Jurkat, Clone E6-1 (cell line): Measurements from ENCODE around the gene TMEM33. TPM values are rescaled to one million over a fixed set of nuclear protein-coding genes. Genes with fewer than 3 reads are reported as not detected.
"Not testable (repeated sequence)": the region's sequence is repeated elsewhere in the genome, so short reads cannot be mapped to it uniquely, and the experiment has no call there.

Experiments
- DNase-seq: peaks from one replicate; pipeline ENCODE4 v3.0.0-alpha.2; 2011; ENCODE audit warnings: low read depth, low spot score
- H3K4me3 ChIP-seq: 2 replicates; pipeline ENCODE4 v1.5.1; 2011; ENCODE audit warnings: mild to moderate bottlenecking, low read length, control low read depth, moderate library complexity
- polyA plus RNA-seq: library from polyadenylated mRNA; unstranded; fragments of >200 nt; gene quantifications from one replicate; pipeline ENCODE4 v1.2.1, GENCODE V29; 2012; ENCODE audit warnings: missing spikeins; ENCODE audit not compliant: insufficient read length, insufficient read depth

TMEM33 gene
- 39.4 TPM for polyA plus RNA-seq

GRCh38 chr4:41934901-41935651, at the start of gene TMEM33:
TSS of gene TMEM33 (plus strand) at chr4:41935429. CDS start at chr4:41935485, 56 bp downstream.
- peak within 1 kb of the TSS; percentile 94 for H3K4me3 ChIP-seq
- DNase-seq, result peak; percentile 91

GRCh38 chr4:41885456-41885855, 49.8 kb upstream of the TMEM33 start:
- no peak for DNase-seq
- no peak overlapping the region for H3K4me3 ChIP-seq

GRCh38 chr4:41887277-41887676, 48.0 kb upstream of the TMEM33 start:
- no peak overlapping the region for H3K4me3 ChIP-seq
- no peak for DNase-seq

- peak; percentile 28 for DNase-seq
- no peak overlapping the region for H3K4me3 ChIP-seq
Measured at GRCh38 chr4:41887821-41888686, 47.2 kb upstream of the TMEM33 start.

GRCh38 chr4:41888687-41889074, 46.5 kb upstream of the TMEM33 start:
- no peak for DNase-seq
- H3K4me3 ChIP-seq, result no peak overlapping the region

- DNase-seq, result no peak
Measured at GRCh38 chr4:41889317-41889716, 45.9 kb upstream of the TMEM33 start.

GRCh38 chr4:41890085-41890484, 45.1 kb upstream of the TMEM33 start:
- no peak for DNase-seq
- H3K4me3 ChIP-seq, result no peak overlapping the region

More at GRCh38 chr4:41889317-41889716, 45.9 kb upstream of the TMEM33 start:
- H3K4me3 ChIP-seq, result no peak overlapping the region

- no peak for DNase-seq
Measured at GRCh38 chr4:41896648-41897047, 38.6 kb upstream of the TMEM33 start.

GRCh38 chr4:41897698-41898097, 37.5 kb upstream of the TMEM33 start:
- DNase-seq, result no peak
- no peak overlapping the region for H3K4me3 ChIP-seq

More at GRCh38 chr4:41896648-41897047, 38.6 kb upstream of the TMEM33 start:
- H3K4me3 ChIP-seq, result no peak overlapping the region

- not testable (repeated sequence) for DNase-seq, H3K4me3 ChIP-seq
Measured at GRCh38 chr4:41909136-41909535, 26.1 kb upstream of the TMEM33 start.

GRCh38 chr4:41912546-41912945, 22.7 kb upstream of the TMEM33 start:
- H3K4me3 ChIP-seq, result no peak overlapping the region
- DNase-seq, result no peak

- DNase-seq, result no peak
- H3K4me3 ChIP-seq, result no peak overlapping the region
Measured at GRCh38 chr4:41913509-41913908, 21.7 kb upstream of the TMEM33 start.

GRCh38 chr4:41918278-41918677, 17.0 kb upstream of the TMEM33 start:
- DNase-seq, result no peak
- H3K4me3 ChIP-seq, result no peak overlapping the region

- not testable (repeated sequence) for H3K4me3 ChIP-seq, DNase-seq
Measured at GRCh38 chr4:41920416-41920815, 14.8 kb upstream of the TMEM33 start.

- H3K4me3 ChIP-seq, result no peak overlapping the region
- no peak for DNase-seq
Measured at GRCh38 chr4:41921476-41921875, 13.8 kb upstream of the TMEM33 start.

- no peak for DNase-seq
- H3K4me3 ChIP-seq, result no peak overlapping the region
Measured at GRCh38 chr4:41927796-41928499, 7.3 kb upstream of the TMEM33 start.

- no peak for DNase-seq
- H3K4me3 ChIP-seq, result no peak overlapping the region
Measured at GRCh38 chr4:41930139-41930831, 4.9 kb upstream of the TMEM33 start.

- no peak overlapping the region for H3K4me3 ChIP-seq
- DNase-seq, result no peak
Measured at GRCh38 chr4:41932988-41933387, 2.2 kb upstream of the TMEM33 start.

- no peak overlapping the region; the same call in 1 of the 2 replicates for H3K4me3 ChIP-seq
Measured at GRCh38 chr4:41933997-41934503, 1.2 kb upstream of the TMEM33 start.

More at GRCh38 chr4:41933997-41934503, 1.2 kb upstream of the TMEM33 start:
- no peak for DNase-seq
